ENCODE results near the gene ZNF276. TPM values are rescaled to one million over a fixed set of nuclear protein-coding genes. Genes with fewer than 3 reads are reported as not detected.
"Not testable (repeated sequence)": the region's sequence is repeated elsewhere in the genome, so short reads cannot be mapped to it uniquely, and the experiment has no call there.

ZNF276 gene
- total RNA-seq, 1 donor from 2014 or later, result 28.0 TPM

DNA sequence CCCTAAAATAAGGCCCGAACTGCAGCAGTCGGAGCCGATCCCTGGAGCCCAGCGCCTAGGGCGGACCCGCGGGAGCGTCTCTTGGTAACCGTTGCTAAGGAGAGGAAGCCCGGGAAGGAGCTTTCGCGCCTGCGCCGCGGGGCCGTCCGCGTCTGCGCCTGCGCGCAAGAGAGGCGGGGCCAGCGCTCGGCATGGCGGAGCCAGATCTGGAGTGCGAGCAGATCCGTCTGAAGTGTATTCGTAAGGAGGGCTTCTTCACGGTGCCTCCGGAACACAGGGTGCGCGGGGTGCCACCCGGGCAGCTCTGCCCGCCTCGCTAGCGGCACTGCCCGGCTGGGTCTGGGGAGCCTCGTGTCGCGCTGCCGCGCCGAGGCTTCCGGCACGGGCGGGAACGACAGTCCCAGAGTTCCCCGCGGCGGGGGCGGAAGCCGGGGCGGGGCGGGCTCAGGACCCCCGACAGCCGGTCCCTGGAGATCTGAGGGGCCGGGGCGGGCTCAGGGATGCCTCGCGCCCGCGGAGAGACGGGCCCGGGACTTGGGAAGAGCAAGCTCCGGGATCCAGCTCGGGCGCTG lies 34.7 kb upstream of the ZNF276 start, which contains the start of gene CDK10:
Gene CDK10 (plus strand): TSS at position 170 of the 572 bp plus-strand sequence. CDS start 22 bp downstream, at position 192.
- Mint-ChIP-seq H3K4me1 (ENCODE audit: unreplicated experiment) (peaks cover 9% of the 10 kb centered on the region), H3K9me3 (no peaks in the 10 kb centered on the region), H3K27me3 (no peaks in the 10 kb centered on the region), H3K27ac (peak within 1 kb of the TSS; percentile 96), H3K36me3 (peaks cover 18% of the 10 kb centered on the region), H3K4me3 (peak within 1 kb of the TSS; percentile 94)
- DNase-seq (ENCODE audit: extremely low spot score, unreplicated experiment), result peak; percentile 97
- TF ChIP-seq, protein P1, sequence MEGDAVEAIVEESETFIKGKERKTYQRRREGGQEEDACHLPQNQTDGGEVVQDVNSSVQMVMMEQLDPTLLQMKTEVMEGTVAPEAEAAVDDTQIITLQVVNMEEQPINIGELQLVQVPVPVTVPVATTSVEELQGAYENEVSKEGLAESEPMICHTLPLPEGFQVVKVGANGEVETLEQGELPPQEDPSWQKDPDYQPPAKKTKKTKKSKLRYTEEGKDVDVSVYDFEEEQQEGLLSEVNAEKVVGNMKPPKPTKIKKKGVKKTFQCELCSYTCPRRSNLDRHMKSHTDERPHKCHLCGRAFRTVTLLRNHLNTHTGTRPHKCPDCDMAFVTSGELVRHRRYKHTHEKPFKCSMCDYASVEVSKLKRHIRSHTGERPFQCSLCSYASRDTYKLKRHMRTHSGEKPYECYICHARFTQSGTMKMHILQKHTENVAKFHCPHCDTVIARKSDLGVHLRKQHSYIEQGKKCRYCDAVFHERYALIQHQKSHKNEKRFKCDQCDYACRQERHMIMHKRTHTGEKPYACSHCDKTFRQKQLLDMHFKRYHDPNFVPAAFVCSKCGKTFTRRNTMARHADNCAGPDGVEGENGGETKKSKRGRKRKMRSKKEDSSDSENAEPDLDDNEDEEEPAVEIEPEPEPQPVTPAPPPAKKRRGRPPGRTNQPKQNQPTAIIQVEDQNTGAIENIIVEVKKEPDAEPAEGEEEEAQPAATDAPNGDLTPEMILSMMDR (conservative IDR thresholded peaks at IDR 0.05), result no peak

GRCh38 chr16:89687092-89687940 lies 34.0 kb upstream of the ZNF276 start:
- peak overlapping the region; percentile 96 for H3K27ac Mint-ChIP-seq
- DNase-seq (ENCODE audit: extremely low spot score, unreplicated experiment), result peak; percentile 78
- no peaks in the 10 kb centered on the region for H3K9me3 Mint-ChIP-seq
- H3K4me3 Mint-ChIP-seq, result peak overlapping the region; percentile 93
- H3K4me1 Mint-ChIP-seq (ENCODE audit: unreplicated experiment), result peaks cover 9% of the 10 kb centered on the region
- TF ChIP-seq, protein P1 (conservative IDR thresholded peaks at IDR 0.05), result no peak
- H3K36me3 Mint-ChIP-seq, result peaks cover 15% of the 10 kb centered on the region
- no peaks in the 10 kb centered on the region for H3K27me3 Mint-ChIP-seq

- Mint-ChIP-seq H3K4me1 (ENCODE audit: unreplicated experiment) (peaks cover 9% of the 10 kb centered on the region), H3K4me3 (peak overlapping the region; percentile 93), H3K27ac (no peak overlapping the region), H3K36me3 (peaks cover 8% of the 10 kb centered on the region), H3K9me3 (no peaks in the 10 kb centered on the region), H3K27me3 (no peaks in the 10 kb centered on the region)
- TF ChIP-seq, protein P1 (conservative IDR thresholded peaks at IDR 0.05), result no peak
- DNase-seq (ENCODE audit: extremely low spot score, unreplicated experiment), result no peak
Measured at GRCh38 chr16:89688395-89688794, 32.9 kb upstream of the ZNF276 start.

DNA sequence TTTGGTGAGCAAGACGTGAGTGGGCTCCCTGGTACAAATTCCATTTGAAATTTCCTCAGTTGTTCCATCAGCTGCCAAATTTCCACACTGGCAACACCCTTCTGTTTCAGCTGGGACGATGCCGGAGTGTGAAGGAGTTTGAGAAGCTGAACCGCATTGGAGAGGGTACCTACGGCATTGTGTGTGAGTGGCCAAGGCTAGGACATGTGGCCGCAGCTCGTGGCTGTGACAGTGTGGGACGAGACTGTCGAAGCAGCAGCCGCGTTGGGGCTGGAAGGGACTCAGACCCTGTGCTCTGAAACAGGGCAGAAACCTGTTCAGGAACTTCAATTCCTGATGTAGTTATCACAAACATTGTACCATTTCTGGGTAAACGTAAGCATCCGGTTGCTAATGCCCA lies 32.2 kb upstream of the ZNF276 start:
- no peaks in the 10 kb centered on the region for H3K27me3 Mint-ChIP-seq
- no peak overlapping the region for H3K4me3 Mint-ChIP-seq
- peaks cover 8% of the 10 kb centered on the region for H3K36me3 Mint-ChIP-seq
- peaks cover 9% of the 10 kb centered on the region for H3K4me1 Mint-ChIP-seq (ENCODE audit: unreplicated experiment)
- DNase-seq (ENCODE audit: extremely low spot score, unreplicated experiment), result no peak
- TF ChIP-seq, protein P1 (conservative IDR thresholded peaks at IDR 0.05), result no peak
- no peak overlapping the region for H3K27ac Mint-ChIP-seq
- no peaks in the 10 kb centered on the region for H3K9me3 Mint-ChIP-seq

DNA sequence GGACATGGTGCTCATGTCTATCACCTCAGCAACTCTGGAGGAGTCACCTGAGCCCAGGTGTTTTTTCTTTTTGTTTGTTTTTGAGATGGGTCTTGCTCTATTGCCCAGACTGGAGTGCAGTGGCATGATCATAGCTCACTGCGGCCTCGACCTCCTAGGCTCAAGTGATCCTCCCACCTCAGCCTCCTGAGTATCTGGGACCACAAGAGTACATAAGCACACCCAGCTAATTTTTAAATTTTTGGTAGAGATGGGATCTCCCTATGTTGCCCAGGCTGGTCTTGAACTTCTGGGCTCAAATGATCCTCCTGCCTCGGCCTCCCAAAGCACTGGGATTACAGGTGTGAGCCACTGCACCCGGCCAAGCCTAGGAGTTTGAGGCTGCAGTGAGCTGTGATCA lies 31.7 kb upstream of the ZNF276 start:
- not testable (repeated sequence) for H3K9me3 Mint-ChIP-seq; H3K4me1 Mint-ChIP-seq (ENCODE audit: unreplicated experiment); H3K4me3 Mint-ChIP-seq

GRCh38 chr16:89690392-89690901 lies 30.9 kb upstream of the ZNF276 start:
- Mint-ChIP-seq H3K27me3 (no peaks in the 10 kb centered on the region), H3K9me3 (no peaks in the 10 kb centered on the region), H3K27ac (no peak overlapping the region), H3K36me3 (peaks cover 3% of the 10 kb centered on the region), H3K4me3 (no peak overlapping the region), H3K4me1 (ENCODE audit: unreplicated experiment) (peaks cover 9% of the 10 kb centered on the region)
- TF ChIP-seq, protein P1 (conservative IDR thresholded peaks at IDR 0.05), result no peak
- DNase-seq (ENCODE audit: extremely low spot score, unreplicated experiment), result no peak

More for the DNA sequence above, 31.7 kb upstream of the ZNF276 start:
- not testable (repeated sequence) for DNase-seq (ENCODE audit: extremely low spot score, unreplicated experiment); H3K36me3 Mint-ChIP-seq; H3K27ac Mint-ChIP-seq; H3K27me3 Mint-ChIP-seq

All from type B pancreatic cell (in vitro differentiated cells).